ENCODE measurements around the gene MEIS1.

DNA sequence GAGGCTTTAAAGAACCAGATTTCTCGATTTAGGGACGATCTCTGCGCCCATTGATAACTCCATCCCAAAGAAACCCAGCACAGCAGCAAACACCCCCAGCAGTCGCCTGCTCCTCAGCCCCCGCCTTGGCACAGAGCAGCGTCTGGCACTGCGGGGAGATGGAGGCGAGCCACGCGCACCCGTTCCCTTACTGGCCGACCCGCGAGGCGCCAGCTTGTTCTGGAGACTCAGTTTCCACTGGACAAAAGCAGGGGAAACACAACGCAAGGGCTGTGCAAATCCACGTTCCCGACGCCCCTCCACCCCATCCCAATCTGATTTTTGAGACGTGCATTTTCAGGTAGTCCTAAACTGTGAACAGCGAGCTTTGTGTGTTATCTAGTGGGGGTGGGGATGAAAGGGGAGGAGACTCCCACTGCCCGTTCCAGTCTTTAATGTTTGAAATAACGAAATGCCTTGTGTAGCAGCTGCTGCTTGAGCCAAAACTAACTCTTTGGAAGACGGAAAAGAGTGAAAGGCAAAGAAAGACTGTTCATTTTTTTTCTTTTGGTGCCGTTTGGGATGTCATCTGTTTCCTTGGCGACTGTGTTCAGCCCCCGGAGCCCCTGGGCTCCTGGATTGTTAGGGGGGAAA lies 143.2 kb downstream of the MEIS1 start:
- TF ChIP-seq, protein P1, sequence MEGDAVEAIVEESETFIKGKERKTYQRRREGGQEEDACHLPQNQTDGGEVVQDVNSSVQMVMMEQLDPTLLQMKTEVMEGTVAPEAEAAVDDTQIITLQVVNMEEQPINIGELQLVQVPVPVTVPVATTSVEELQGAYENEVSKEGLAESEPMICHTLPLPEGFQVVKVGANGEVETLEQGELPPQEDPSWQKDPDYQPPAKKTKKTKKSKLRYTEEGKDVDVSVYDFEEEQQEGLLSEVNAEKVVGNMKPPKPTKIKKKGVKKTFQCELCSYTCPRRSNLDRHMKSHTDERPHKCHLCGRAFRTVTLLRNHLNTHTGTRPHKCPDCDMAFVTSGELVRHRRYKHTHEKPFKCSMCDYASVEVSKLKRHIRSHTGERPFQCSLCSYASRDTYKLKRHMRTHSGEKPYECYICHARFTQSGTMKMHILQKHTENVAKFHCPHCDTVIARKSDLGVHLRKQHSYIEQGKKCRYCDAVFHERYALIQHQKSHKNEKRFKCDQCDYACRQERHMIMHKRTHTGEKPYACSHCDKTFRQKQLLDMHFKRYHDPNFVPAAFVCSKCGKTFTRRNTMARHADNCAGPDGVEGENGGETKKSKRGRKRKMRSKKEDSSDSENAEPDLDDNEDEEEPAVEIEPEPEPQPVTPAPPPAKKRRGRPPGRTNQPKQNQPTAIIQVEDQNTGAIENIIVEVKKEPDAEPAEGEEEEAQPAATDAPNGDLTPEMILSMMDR (IDR thresholded peaks at IDR 0.05) = peak in 1 of 7 experiments; percentile 3
- TF ChIP-seq POLR2A (IDR thresholded peaks at IDR 0.05) = peak; percentile 22 to 71 (median 66)
